Ovary (tissue), 3 donors: ENCODE results near the gene ADCY5.

Source experiments
- EP300 ChIP-seq: sonication (generic); formaldehyde crosslinking; IDR thresholded peaks from one replicate; pipeline ENCODE4 v1.6.1; 2017; ENCODE audit warnings: antibody characterized with exemption
- TF ChIP-seq, protein P1 (sequence below), 3 donors: fragments of 450-650 bp in 2 of 3; fragments of 200-600 bp in 1 of 3; IDR thresholded peaks; one replicate each; pipeline versions ENCODE4 v1.5.1 to v1.8.0; 2016 to 2022; ENCODE audit warnings: antibody characterized with exemption in 3 of 3, mild to moderate bottlenecking in 1 of 3
- donor health status: DM: no; HTN: no; CAD: no.

DNA sequence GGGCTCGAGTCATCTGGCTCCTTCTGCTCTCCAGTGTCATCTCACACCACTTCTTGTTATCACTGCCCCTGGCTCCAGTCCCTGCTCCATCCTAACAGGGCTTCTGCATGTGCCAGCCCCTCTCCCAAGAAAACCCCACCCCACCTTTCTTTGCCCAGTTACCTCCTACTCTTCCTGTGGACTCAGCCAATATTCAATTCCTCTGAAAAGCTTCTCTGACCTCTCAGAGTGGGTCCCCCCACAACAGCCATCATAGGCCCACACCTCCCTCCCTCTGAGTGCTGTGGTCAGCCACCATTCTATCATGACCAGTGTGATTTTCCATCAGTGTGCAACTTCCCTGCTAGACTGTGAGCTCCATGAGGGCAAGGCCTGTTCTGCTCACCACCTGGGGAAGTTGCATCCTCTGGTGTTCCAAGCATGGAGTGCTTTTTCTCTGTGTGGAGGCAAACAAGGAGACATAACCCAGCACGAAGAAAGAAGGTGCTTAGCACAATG lies 71.6 kb downstream of the ADCY5 start:
- TF ChIP-seq, protein P1, sequence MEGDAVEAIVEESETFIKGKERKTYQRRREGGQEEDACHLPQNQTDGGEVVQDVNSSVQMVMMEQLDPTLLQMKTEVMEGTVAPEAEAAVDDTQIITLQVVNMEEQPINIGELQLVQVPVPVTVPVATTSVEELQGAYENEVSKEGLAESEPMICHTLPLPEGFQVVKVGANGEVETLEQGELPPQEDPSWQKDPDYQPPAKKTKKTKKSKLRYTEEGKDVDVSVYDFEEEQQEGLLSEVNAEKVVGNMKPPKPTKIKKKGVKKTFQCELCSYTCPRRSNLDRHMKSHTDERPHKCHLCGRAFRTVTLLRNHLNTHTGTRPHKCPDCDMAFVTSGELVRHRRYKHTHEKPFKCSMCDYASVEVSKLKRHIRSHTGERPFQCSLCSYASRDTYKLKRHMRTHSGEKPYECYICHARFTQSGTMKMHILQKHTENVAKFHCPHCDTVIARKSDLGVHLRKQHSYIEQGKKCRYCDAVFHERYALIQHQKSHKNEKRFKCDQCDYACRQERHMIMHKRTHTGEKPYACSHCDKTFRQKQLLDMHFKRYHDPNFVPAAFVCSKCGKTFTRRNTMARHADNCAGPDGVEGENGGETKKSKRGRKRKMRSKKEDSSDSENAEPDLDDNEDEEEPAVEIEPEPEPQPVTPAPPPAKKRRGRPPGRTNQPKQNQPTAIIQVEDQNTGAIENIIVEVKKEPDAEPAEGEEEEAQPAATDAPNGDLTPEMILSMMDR (IDR thresholded peaks at IDR 0.05) = no peak
- no peak for TF ChIP-seq EP300
